HG02943 (cell line): ENCODE measurements around the gene GRAMD1B.
A peak's percentile ranks its signal among the peaks of the same experiment; 100 is the strongest.

Experiments
- ATAC-seq: cut with Tn5 transposase; IDR thresholded peaks from one replicate; pipeline ENCODE4 v1.9.1; 2021; ENCODE audit warnings: mild to moderate bottlenecking, low read depth, moderate library complexity; ENCODE audit not compliant: unreplicated experiment

The GRAMD1B gene

GRCh38 chr11:123659965-123660364, 229.9 kb downstream of the GRAMD1B start:
- ATAC-seq: peak; percentile 69

- no peak for ATAC-seq
Observed at GRCh38 chr11:123665306-123665705, 235.2 kb downstream of the GRAMD1B start.

- ATAC-seq: no peak
Observed at GRCh38 chr11:123670081-123670480, 240.0 kb downstream of the GRAMD1B start.

- ATAC-seq: no peak
Observed at GRCh38 chr11:123671534-123671933, 241.5 kb downstream of the GRAMD1B start.

- ATAC-seq: no peak
Observed at GRCh38 chr11:123672568-123672967, 242.5 kb downstream of the GRAMD1B start.

GRCh38 chr11:123674297-123674696, 244.2 kb downstream of the GRAMD1B start:
- no peak for ATAC-seq
